K562 (cell line): ENCODE measurements around the gene PRKCQ. TPM values are rescaled to one million over a fixed set of nuclear protein-coding genes. Genes with fewer than 3 reads are reported as not detected.

Experiments
- BRD4 ChIP-seq: fragments of 200-600 bp; sonication (generic); IDR thresholded peaks from 2 replicates; pipeline ENCODE4 v1.6.1; 2017; ENCODE audit warnings: inconsistent platforms
- C11orf30 ChIP-seq: fragments of 450-650 bp; IDR thresholded peaks from 2 replicates; pipeline ENCODE4 v1.6.1; 2016; ENCODE audit warnings: low read depth, mild to moderate bottlenecking
- FOSL1 ChIP-seq: fragments of 200-800 bp; sonication (Bioruptor generic); conservative IDR thresholded peaks from 2 replicates; pipeline ENCODE4 v1.6.1; 2016; ENCODE audit warnings: missing genetic modification characterization, missing compliant biosample characterization
- HNRNPUL1 ChIP-seq: fragments of 200-400 bp; formaldehyde crosslinking; IDR thresholded peaks from 2 replicates; pipeline ENCODE4 v1.6.1; 2017; ENCODE audit warnings: low read length
- MCM7 ChIP-seq, 2 experiments: fragments of 450-650 bp; IDR thresholded peaks; 2 replicates each; pipeline ENCODE4 v1.6.1; 2016 to 2018
- MNT ChIP-seq, 2 experiments: fragments of 450-650 bp; conservative IDR thresholded peaks; 2 replicates each; pipeline ENCODE4 v1.6.1; 2017; ENCODE audit warnings: mild to moderate bottlenecking in 2 of 2, moderate library complexity in 2 of 2
- MYC ChIP-seq, 2 experiments: fragments of 250-450 bp in 1 of 2; sonication (Bioruptor Pico) in 1 of 2; IDR thresholded peaks; 2 replicates each; pipeline versions ENCODE4 v1.5.1 to v1.6.1; 2012 to 2021; ENCODE audit warnings: low read depth in 2 of 2, borderline replicate concordance in 1 of 2, improper control_type of control experiment in 1 of 2, low read length in 1 of 2, mild to moderate bottlenecking in 1 of 2, moderate library complexity in 1 of 2
- NFE2 ChIP-seq: IDR thresholded peaks from 2 replicates; pipeline ENCODE4 v1.6.1; 2014; ENCODE audit warnings: antibody characterized with exemption, low read depth
- TEAD4 ChIP-seq, 2 experiments: sonication (generic) in 1 of 2; formaldehyde crosslinking in 1 of 2; IDR thresholded peaks; 2 replicates each; pipeline versions ENCODE4 v1.6.1 to v1.8.0; 2012 to 2022; ENCODE audit warnings: borderline replicate concordance in 1 of 2, inconsistent platforms in 1 of 2, low read length in 1 of 2, mild to moderate bottlenecking in 1 of 2, missing genetic modification reagents in 1 of 2
- ZNF57 ChIP-seq: fragments of 450-650 bp; formaldehyde crosslinking; IDR thresholded peaks from 2 replicates; pipeline ENCODE4 v1.4.0; 2020; ENCODE audit warnings: mild to moderate bottlenecking, moderate library complexity
- ZZZ3 ChIP-seq: fragments of 450-650 bp; IDR thresholded peaks from 2 replicates; pipeline ENCODE4 v1.6.1; 2016; ENCODE audit warnings: antibody characterized with exemption, mild to moderate bottlenecking, moderate library complexity
- polyA plus RNA-seq, 8 experiments: library from polyadenylated mRNA; depleted of rRNA in 4 of 8; stranded (reverse) in 5 of 8; unstranded in 3 of 8; fragments of >200 nt; fragmentation: Nextera tagmentation in 2 of 8; fragmentation: Illumina TruSeq in 1 of 8; extraction: Ambion mirVana in 2 of 8; extraction: Trizol in 1 of 8; gene quantifications; 2 replicates each; pipeline versions ENCODE4 v1.2.1 to v1.2.3, GENCODE V29; 2011 to 2014; ENCODE audit warnings: inconsistent platforms in 1 of 8, missing spikeins in 1 of 8
- total RNA-seq, 7 experiments: library from RNA; depleted of rRNA in 6 of 7; stranded (reverse); fragments of >200 nt in 6 of 7; fragmentation: Illumina TruSeq in 2 of 7; extraction: Trizol in 2 of 7; gene quantifications; 2 replicates each; pipeline versions ENCODE4 v1.2.1 to v1.2.3, GENCODE V29; 2011 to 2021; ENCODE audit warnings: low replicate concordance in 1 of 7
- TF ChIP-seq, protein P1 (sequence below), 2 experiments: fragments of 450-650 bp; formaldehyde crosslinking in 1 of 2; IDR thresholded peaks; 2 replicates each; pipeline versions ENCODE4 v1.4.0 to v1.6.1; 2014 to 2020; ENCODE audit warnings: mild to moderate bottlenecking in 2 of 2, borderline replicate concordance in 1 of 2, low read depth in 1 of 2
- TF ChIP-seq, protein P2 (sequence below): fragments of 150-350 bp; IDR thresholded peaks from 2 replicates; pipeline ENCODE4 v1.6.1; 2014; ENCODE audit warnings: low read depth, mild to moderate bottlenecking, low read length, borderline replicate concordance

PRKCQ gene
- total and polyA plus RNA-seq, 9 of the 15 experiments (the other 6 are each of a cell fraction or from before 2014, with no cell fraction given): 4.4 to 23.3 (median 14.6) TPM

- TF ChIP-seq, protein P1, sequence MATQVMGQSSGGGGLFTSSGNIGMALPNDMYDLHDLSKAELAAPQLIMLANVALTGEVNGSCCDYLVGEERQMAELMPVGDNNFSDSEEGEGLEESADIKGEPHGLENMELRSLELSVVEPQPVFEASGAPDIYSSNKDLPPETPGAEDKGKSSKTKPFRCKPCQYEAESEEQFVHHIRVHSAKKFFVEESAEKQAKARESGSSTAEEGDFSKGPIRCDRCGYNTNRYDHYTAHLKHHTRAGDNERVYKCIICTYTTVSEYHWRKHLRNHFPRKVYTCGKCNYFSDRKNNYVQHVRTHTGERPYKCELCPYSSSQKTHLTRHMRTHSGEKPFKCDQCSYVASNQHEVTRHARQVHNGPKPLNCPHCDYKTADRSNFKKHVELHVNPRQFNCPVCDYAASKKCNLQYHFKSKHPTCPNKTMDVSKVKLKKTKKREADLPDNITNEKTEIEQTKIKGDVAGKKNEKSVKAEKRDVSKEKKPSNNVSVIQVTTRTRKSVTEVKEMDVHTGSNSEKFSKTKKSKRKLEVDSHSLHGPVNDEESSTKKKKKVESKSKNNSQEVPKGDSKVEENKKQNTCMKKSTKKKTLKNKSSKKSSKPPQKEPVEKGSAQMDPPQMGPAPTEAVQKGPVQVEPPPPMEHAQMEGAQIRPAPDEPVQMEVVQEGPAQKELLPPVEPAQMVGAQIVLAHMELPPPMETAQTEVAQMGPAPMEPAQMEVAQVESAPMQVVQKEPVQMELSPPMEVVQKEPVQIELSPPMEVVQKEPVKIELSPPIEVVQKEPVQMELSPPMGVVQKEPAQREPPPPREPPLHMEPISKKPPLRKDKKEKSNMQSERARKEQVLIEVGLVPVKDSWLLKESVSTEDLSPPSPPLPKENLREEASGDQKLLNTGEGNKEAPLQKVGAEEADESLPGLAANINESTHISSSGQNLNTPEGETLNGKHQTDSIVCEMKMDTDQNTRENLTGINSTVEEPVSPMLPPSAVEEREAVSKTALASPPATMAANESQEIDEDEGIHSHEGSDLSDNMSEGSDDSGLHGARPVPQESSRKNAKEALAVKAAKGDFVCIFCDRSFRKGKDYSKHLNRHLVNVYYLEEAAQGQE (IDR thresholded peaks at IDR 0.05; ENCODE audit: borderline replicate concordance): peak; percentile 88
- TF ChIP-seq, protein P1 (CRISPR knock-in tag; IDR thresholded peaks at IDR 0.05; ENCODE audit: low read depth): no peak
- TF ChIP-seq MYC (IDR thresholded peaks at IDR 0.05; ENCODE audit: low read depth, low read length): no peak
- no peak for TF ChIP-seq MYC (CRISPR knock-in tag; IDR thresholded peaks at IDR 0.05; ENCODE audit: borderline replicate concordance, low read depth)
- no peak for TF ChIP-seq HNRNPUL1
- peak; percentile 88 for TF ChIP-seq NFE2
- TF ChIP-seq C11orf30: peak; percentile 92
- no peak for TF ChIP-seq ZNF57
- peak in 1 of 2 experiments; percentile 60; a peak in 2 of 4 replicates for TF ChIP-seq MNT (conservative IDR thresholded peaks at IDR 0.05)
- TF ChIP-seq TEAD4 (IDR thresholded peaks at IDR 0.05; ENCODE audit: low read length): peak; percentile 50; the same call in 1 of the 2 replicates
- TF ChIP-seq TEAD4 (CRISPR knock-in tag; IDR thresholded peaks at IDR 0.05; ENCODE audit: borderline replicate concordance): no peak
- no peak for TF ChIP-seq ZZZ3
- TF ChIP-seq FOSL1 (tag): peak; percentile 53
- no peak for TF ChIP-seq MCM7 (IDR thresholded peaks at IDR 0.05)
- TF ChIP-seq, protein P2, sequence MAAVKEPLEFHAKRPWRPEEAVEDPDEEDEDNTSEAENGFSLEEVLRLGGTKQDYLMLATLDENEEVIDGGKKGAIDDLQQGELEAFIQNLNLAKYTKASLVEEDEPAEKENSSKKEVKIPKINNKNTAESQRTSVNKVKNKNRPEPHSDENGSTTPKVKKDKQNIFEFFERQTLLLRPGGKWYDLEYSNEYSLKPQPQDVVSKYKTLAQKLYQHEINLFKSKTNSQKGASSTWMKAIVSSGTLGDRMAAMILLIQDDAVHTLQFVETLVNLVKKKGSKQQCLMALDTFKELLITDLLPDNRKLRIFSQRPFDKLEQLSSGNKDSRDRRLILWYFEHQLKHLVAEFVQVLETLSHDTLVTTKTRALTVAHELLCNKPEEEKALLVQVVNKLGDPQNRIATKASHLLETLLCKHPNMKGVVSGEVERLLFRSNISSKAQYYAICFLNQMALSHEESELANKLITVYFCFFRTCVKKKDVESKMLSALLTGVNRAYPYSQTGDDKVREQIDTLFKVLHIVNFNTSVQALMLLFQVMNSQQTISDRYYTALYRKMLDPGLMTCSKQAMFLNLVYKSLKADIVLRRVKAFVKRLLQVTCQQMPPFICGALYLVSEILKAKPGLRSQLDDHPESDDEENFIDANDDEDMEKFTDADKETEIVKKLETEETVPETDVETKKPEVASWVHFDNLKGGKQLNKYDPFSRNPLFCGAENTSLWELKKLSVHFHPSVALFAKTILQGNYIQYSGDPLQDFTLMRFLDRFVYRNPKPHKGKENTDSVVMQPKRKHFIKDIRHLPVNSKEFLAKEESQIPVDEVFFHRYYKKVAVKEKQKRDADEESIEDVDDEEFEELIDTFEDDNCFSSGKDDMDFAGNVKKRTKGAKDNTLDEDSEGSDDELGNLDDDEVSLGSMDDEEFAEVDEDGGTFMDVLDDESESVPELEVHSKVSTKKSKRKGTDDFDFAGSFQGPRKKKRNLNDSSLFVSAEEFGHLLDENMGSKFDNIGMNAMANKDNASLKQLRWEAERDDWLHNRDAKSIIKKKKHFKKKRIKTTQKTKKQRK: no peak
- no peak for TF ChIP-seq BRD4
These were observed 178.3 kb downstream of the PRKCQ start (continued) for GRCh38 chr10:6401558-6402348.
